H1 (cell line): ENCODE data around the gene LAPTM4A.

Experiments used
- GTF2F1 ChIP-seq: IDR thresholded peaks from 2 replicates; pipeline ENCODE4 v1.6.1; 2012; ENCODE audit warnings: low read depth, low read length, improper control_type of control experiment, borderline replicate concordance
- HDAC2 ChIP-seq, 2 experiments: fragments of 300-600 bp in 1 of 2; sonication (generic) in 1 of 2; IDR thresholded peaks; 2 replicates each; pipeline ENCODE4 v1.6.1; 2011 to 2012; ENCODE audit warnings: low read depth in 2 of 2, low read length in 2 of 2, mild to moderate bottlenecking in 2 of 2, moderate library complexity in 2 of 2, borderline replicate concordance in 1 of 2, inconsistent platforms in 1 of 2
- HDAC6 ChIP-seq: IDR thresholded peaks from one replicate; pipeline ENCODE4 v1.7.1; 2012; ENCODE audit warnings: low read depth, mild to moderate bottlenecking, inconsistent platforms, low read length, moderate library complexity
- JUND ChIP-seq: IDR thresholded peaks from 2 replicates; pipeline ENCODE4 v1.6.1; 2011; ENCODE audit warnings: mild to moderate bottlenecking, improper control_type of control experiment, low read length
- RFX5 ChIP-seq: IDR thresholded peaks from 2 replicates; pipeline ENCODE4 v1.6.1; 2011; ENCODE audit warnings: low read depth, low read length, improper control_type of control experiment, borderline replicate concordance
- SP4 ChIP-seq: IDR thresholded peaks from 2 replicates; pipeline ENCODE4 v1.6.1; 2012; ENCODE audit warnings: low read length, inconsistent platforms
- TF ChIP-seq, protein P1 (sequence below), 3 experiments: IDR thresholded peaks; 1 replicate in 2 of 3; 2 replicates in 1 of 3; pipeline versions ENCODE4 v1.5.1 to v1.6.1; 2011; ENCODE audit warnings: low read length in 3 of 3, mild to moderate bottlenecking in 3 of 3, inconsistent platforms in 2 of 3, low read depth in 1 of 3, moderate library complexity in 1 of 3; ENCODE audit not compliant: insufficient read depth in 1 of 3; ENCODE audit errors: control extremely low read depth in 1 of 3

- TF ChIP-seq, protein P1, sequence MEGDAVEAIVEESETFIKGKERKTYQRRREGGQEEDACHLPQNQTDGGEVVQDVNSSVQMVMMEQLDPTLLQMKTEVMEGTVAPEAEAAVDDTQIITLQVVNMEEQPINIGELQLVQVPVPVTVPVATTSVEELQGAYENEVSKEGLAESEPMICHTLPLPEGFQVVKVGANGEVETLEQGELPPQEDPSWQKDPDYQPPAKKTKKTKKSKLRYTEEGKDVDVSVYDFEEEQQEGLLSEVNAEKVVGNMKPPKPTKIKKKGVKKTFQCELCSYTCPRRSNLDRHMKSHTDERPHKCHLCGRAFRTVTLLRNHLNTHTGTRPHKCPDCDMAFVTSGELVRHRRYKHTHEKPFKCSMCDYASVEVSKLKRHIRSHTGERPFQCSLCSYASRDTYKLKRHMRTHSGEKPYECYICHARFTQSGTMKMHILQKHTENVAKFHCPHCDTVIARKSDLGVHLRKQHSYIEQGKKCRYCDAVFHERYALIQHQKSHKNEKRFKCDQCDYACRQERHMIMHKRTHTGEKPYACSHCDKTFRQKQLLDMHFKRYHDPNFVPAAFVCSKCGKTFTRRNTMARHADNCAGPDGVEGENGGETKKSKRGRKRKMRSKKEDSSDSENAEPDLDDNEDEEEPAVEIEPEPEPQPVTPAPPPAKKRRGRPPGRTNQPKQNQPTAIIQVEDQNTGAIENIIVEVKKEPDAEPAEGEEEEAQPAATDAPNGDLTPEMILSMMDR (IDR thresholded peaks at IDR 0.05; ENCODE audit: control extremely low read depth in 1 of 3, insufficient read depth in 1 of 3, low read depth in 1 of 3, low read length in 3 of 3), result no peak
- TF ChIP-seq HDAC6, result no peak
- no peak for TF ChIP-seq JUND
- TF ChIP-seq GTF2F1, result no peak
- TF ChIP-seq HDAC2 (IDR thresholded peaks at IDR 0.05; ENCODE audit: borderline replicate concordance in 1 of 2, low read depth in 2 of 2, low read length in 2 of 2), result no peak
- TF ChIP-seq SP4, result no peak
- TF ChIP-seq RFX5, result no peak
Observed at GRCh38 chr2:20065885-20066602, 14.6 kb upstream of the LAPTM4A start.
